Activated CD4-positive, alpha-beta T cell treated with anti-CD3 and anti-CD28 coated beads, Interleukin-2, amount 50 U/mL, for 4 hours (primary cell): ENCODE measurements around the gene ZNF444.

Source experiments
- DNase-seq, 2 experiments: peaks; one replicate each; pipeline ENCODE4 v3.0.0-alpha.2; 2020

ZNF444 gene

DNA sequence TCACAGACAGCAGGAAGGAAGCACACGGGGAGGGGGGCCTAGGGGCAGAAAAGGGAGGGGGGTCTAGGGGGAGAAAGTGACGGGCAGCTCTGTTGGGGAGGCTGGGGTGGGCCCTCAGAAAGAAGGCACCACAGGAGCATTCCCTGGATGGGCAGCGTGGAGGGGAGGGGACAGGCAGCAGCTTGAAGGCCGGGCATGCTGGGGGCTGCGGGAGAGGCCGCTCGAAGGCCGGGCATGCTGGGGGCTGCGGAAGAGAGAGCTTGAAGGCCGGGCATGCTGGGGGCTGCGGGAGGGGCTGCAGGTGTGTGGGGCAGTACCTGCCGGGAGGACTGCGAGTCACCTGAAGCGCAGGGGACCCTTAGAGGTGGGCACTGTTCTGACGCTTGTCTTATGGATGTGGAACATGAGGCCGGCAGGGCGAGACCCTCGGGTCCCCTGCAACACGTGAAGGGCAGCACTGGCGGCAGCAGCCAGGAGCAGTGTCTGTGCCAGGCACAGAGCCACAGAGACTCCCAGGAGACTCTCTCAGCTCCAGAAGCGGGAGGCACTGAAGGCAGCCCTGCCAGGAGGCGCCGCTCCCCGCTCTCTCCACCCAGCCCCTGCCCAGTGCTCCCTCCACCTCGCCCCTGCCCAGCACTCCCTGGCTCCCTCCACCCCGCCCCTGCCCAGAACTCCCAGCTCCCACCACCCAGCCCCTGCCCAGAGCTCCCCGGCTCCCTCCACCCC lies 33.3 kb upstream of the ZNF444 start:
- no peak for DNase-seq

GRCh38 chr19:56108447-56109195 lies 32.5 kb upstream of the ZNF444 start:
- no peak for DNase-seq

DNA sequence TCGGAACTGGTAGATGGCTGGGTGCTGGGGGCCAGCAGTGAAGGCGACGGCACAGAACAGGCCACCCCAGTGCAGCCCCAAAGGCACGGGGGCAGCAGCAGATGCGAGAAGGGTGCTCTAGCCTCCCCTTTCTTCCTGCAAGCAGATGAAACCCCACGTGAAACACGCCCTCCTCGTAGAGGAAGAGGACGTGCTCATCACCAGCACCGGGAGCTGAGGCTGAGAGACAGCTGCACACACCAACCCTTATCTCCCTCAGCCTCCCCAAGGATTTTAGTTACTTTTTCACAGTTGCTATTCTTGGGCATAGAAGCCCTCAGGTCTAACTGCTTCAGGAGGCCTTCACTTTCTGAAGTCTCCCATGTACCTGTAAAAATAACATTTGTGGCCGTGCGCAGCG lies 31.9 kb upstream of the ZNF444 start:
- DNase-seq: no peak

GRCh38 chr19:56110515-56111448 lies 30.3 kb upstream of the ZNF444 start:
- no peak for DNase-seq

DNA sequence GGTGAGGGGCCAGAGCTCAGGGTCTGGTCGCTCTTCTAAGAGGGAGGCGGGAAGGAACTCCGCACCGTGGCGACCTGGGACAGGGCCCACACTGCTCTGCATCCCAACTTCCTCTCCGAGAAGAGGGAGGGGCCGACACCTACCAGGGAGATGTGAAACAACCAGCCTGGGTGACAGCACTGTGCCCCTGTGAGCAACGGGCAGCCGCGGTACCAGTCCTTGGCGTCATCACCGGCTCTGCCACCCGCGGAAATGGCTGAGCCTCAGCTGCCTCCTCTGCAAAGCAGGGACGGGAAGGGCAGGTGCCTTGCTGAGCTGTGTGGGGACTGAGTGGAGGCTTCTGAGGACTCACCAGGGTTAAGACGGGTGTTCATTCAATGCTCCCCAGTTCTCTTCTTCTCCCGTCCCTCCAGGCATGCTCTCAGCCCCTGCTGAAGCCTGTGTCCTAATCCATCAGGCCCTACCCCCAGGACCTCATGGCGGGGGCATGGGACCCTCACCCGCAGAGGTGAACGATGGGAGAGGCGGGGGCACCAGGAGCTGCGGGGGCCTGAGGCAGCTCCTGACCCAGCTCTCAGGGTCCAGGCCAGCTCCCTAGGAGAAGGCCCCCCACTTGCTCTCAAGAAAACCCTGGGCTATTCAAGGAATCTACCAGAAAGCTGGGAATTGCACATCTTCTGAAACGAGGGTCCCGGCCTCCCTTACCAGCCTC lies 29.3 kb upstream of the ZNF444 start:
- DNase-seq: no peak

DNA sequence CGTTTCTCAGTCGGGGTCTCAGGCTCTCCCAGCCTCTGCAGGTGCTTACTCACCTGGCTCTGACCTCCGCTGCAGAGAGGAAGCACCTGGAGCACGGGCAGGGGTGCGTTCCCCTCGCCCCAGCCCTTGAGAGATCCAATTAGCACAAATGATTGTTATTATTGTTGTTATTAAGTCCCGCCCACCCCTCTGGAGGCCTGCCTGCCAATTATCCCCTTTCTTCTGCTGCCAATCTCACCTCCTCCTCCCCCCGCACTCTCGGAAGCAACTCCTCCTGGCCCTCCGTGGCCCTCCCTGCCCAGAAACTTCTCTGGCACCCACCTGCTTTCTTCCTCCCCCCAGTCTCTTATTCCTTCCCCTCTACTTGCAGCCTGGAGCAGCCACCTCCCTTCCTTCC lies 28.8 kb upstream of the ZNF444 start:
- no peak for DNase-seq

DNA sequence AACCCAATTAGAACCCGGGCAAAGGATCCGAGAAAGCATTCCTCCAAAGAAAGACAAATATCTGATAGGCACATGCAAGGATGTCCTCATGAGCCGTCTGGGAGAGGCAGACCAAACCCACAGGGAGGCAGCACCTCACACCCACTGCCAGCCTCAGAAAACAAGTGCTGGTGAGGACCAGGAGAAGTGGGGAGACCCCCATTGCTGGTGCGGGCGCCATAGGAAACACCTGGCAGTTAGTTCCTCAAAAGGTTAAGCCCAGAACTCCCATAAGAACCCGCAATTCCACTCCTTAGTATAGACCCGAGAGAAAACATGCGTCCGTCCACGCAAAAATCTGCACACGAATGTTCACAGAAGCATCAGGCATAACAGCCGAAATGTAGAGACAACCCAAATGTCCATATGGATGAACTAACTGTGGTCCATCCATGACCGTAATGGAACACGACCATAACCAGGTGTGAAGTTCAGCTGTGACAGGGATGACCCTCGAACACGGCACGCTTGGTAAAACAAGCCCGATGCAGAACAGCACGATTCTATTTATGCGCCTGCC lies 27.9 kb upstream of the ZNF444 start:
- no peak for DNase-seq

DNA sequence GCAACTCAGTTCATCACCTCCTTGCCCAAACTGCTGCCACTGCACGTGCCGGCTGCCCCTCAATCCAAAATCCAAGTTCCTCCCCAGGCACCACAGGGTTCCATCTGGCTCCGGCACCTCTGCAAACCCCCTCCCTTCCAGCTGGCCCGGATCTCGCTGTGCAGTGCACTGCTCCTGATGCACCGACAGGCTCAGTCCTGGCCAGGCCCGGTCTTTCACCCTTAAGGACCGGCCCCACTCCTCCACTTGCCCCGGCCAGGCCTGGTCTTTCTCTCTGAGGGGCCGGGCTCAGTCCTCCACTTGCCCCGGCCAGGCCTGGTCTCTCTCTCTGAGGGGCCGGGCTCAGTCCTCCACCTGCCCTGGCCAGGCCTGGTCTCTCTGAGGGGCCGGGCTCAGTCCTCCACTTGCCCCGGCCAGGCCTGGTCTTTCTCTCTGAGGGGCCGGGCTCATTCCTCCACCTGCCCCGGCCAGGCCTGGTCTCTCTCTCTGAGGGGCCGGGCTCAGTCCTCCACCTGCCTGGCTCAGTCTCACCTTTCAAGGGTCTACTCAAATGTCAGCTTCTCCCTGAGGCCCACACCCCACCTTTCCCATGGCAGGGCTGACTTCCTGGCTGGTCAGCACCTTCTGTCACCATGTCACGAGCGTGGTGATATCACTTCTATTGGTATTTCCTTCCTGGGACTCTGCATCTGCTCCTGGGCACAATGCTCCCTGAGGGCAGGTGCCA lies 26.9 kb upstream of the ZNF444 start:
- no peak for DNase-seq

GRCh38 chr19:56114778-56115110 lies 26.3 kb upstream of the ZNF444 start:
- DNase-seq: no peak

- no peak for DNase-seq
These were observed 25.6 kb upstream of the ZNF444 start for GRCh38 chr19:56115490-56115889.

- no peak for DNase-seq
These were observed 24.5 kb upstream of the ZNF444 start for GRCh38 chr19:56116606-56117005.

- DNase-seq: no peak
These were observed 23.7 kb upstream of the ZNF444 start for GRCh38 chr19:56117376-56117884.

DNA sequence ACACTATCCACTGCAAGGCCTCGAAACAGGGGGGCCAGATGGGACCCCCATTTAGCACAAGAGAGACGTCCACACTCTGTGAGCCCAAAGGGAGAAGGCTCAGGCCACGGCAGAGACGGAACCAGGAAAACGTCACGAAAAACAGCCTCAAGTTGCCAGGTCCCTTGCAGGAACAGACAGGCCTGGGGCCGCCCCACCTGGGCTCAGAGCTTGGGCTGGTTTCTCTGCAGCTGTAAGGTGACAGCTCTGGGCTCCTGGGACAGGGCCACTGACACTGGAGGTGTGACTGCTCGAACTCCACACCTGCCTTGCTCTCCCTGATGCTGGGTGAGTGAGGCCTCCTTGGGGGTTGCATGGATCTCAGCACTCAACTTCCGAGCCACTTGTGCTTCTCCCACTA lies 23.2 kb upstream of the ZNF444 start:
- no peak for DNase-seq

- DNase-seq: no peak
These were observed 22.2 kb upstream of the ZNF444 start for GRCh38 chr19:56118666-56119581.

DNA sequence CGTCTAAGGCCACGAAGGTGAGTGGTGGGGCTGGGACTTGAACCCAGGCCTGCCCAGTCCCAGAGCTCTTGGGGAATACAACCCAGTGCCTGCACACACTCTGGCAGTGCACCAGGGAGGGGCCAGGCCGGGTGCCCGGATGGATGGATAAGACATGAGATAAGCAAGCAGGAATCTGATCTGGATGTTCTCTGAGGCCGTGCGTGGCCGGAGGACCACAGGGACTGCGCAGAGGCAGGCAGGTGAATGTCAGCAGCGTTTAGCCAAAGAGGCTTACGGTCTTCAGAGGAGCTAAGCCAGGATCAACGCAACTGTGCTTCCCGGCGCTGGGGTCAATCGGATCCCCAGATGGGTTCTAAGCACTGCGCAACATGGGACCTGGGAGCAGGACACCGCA lies 21.5 kb upstream of the ZNF444 start:
- no peak for DNase-seq

DNA sequence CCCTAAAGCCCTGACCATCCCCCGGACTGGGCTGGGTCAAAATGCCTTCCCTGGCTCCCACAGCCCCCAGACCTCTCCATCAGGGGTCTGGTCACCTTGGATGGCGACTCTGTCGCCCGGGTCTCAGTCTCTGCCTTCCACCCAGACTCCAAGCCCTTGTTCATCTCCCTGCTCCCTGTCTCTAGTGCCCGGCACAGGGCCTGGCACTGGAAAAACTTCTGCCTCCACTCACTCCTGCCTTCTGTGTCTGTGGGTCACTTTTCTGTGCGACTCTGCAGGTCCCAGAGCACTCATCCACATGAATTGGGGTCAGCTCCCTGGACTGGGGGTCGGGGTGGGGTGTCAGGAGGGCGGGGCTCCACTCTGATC lies 21.1 kb upstream of the ZNF444 start:
- no peak for DNase-seq

DNA sequence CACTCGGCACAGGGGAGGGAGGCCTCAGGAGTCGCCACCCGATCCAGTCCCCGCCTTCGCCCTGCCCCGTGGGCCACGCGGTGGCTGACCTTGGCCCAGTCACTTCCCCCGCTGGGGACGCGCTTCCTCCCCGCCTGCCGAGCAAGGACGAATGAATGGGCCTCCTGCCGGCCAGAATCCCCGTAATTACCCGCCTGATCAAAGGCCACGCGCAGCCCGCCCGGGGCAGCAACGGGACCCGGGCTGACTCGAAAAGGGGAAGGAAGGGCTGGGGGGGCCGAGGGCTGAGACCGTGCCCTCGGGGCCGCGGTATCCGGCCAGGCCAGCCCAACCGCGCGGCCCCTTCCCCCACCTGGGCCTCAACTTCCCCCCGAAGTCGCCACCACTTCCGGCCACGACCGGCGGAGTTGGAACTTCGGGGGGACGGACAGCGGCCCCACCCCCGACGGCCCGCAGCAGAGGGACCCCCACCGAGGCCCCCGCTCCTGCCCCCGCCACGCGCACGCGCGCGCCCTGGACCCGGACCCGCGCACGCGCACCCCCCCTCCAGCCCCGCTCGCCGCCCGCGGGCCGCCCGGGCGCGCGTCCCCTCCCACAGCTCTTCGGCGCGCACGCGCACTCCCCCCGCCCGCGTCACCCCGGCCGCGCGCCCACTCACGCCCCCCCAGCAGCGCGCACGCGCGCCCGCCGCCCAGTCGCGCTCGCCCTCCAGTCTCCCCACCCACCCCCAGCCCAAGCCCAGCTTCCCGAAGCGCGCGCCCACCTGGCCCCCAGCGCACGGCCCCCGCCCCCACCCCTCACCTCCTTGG lies 20.5 kb upstream of the ZNF444 start:
- peak; percentile 70 to 79 for DNase-seq

DNA sequence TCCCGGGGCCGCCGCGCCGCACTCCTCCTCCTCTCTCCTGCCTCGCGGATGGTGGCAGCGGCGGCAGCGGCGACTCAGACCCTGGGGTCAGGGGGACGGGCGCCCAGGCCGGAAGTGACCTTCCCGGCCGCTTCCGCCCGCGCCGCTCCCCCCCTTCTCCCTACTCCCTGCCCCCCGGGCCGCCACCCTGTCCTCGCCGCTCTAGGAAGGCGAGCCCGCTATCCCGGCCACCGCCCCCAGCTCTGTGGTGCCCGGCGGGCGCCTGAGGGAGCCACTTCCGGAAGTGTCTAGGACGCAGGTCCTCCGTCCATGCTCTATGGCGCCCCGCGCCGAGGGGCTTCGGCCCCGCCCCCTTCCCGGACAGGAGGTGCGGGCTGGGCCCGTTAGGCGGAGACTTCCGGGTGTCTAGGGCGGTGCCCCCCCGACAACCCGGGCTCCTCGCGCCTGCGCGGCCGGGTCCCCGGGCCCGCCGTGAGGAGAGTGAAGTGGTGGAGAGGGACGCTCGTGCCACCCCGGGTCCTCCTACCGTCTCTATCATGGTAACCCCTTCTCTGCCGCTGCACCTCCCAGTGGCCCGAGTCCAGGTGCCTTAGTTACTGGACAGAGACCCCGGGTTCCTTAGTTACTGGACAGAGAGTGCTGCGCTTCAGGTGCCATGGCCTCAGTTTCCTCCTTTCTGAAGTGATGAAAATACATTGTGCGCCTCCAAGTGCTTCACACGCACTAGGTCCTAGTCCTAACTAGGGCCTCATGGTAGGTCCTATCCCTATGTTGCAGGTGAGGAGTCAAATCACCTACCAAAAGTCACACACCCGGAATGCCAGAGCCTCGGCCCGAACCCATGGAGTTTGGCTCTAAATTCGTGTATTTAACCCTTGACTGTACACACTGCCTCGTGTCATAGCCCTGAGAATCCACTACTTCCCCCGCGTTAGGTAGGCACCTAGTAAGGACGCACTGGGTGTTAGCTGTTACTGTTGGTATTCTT lies 19.6 kb upstream of the ZNF444 start, which contains the start of gene ZNF787:
ZNF787 (minus strand) TSS at position 116 of the 988 bp plus-strand sequence. CDS start 18,078 bp downstream, outside the sequence.
- DNase-seq: peak; percentile 96
